Stimulated activated naive CD8-positive, alpha-beta T cell treated with anti-CD3 and anti-CD28 coated beads, Interleukin-15, Interleukin-2, amounts not matched to agents 100 ng/mL and 50 ng/mL, for 24 hours (primary cell): ENCODE data around the gene S1PR5.
"Not testable (repeated sequence)": the region's sequence is repeated elsewhere in the genome, so short reads cannot be mapped to it uniquely, and the experiment has no call there.

Experiments used
- H3K27ac Mint-ChIP-seq: one replicate; pipeline ENCODE4 v1.8.0; 2021; ENCODE audit warnings: mild to moderate bottlenecking, mixed read lengths
- H3K27me3 Mint-ChIP-seq: one replicate; pipeline ENCODE4 v1.8.0; 2021; ENCODE audit warnings: mixed read lengths
- H3K36me3 Mint-ChIP-seq: one replicate; pipeline ENCODE4 v1.8.0; 2021; ENCODE audit warnings: low read depth, mixed read lengths
- H3K4me1 Mint-ChIP-seq: one replicate; pipeline ENCODE4 v1.8.0; 2021; ENCODE audit warnings: low read depth, mixed read lengths
- H3K4me3 Mint-ChIP-seq: one replicate; pipeline ENCODE4 v1.8.0; 2021; ENCODE audit warnings: mild to moderate bottlenecking, mixed read lengths
- H3K9me3 Mint-ChIP-seq: one replicate; pipeline ENCODE4 v1.8.0; 2021; ENCODE audit warnings: mixed read lengths

S1PR5 gene

DNA sequence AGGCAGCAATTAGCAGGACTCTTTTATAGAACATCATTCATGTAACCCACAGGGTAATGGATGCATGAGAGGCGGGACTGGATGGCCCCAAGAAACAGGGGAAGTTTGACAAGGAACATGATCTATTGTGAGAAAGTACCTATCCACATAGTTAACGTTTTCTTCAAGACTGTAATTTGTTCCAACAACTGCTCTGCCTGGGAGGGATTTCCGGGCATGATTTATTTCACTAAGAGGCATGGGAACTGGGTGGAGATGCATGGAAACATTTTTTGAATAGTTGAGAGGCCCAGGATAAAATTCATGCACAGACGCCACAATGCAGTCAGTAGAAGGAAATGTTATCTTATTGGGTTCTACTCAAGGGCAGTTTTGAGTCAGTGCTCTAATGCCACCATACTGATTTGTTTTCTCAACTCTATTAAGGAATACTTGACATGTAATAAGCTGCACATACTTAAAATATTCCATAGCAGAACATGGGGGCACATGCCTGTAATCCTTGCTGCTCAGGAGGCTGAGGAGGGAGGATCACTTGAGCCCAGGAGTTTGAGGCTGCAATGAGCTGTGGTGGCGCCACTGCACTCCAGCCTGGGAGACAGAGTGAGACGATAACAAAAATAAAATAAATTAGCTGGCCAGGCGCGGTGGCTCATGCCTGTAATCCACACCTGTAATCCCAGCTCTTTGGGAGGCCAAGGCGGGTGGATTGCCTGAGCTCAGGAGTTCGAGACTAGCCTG lies 16.6 kb upstream of the S1PR5 start:
- no peaks in the 10 kb centered on the region for H3K36me3 Mint-ChIP-seq
- H3K4me3 Mint-ChIP-seq: no peak overlapping the region
- H3K27ac Mint-ChIP-seq: no peak overlapping the region
- peaks cover 9% of the 10 kb centered on the region for H3K27me3 Mint-ChIP-seq
- H3K4me1 Mint-ChIP-seq: no peaks in the 10 kb centered on the region
- no peaks in the 10 kb centered on the region for H3K9me3 Mint-ChIP-seq

DNA sequence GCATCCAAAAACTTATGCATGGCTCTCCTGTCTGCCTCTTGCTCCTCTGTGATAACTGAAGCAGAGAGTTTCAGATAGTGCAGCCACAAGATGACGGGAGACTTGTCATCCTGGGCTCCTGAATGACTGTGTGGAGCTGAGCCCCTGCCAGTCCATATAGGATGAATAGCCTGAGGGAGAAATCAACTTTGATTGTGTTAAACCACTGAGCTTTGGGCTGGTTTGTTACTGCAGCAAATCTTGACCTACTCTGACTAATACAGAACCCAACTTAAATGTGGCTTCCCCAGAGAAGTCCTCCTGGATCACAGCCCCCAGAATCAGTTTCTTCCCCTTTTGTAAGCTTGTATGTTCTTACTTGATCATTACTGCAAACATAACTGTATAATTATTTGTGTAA lies 15.2 kb upstream of the S1PR5 start:
- no peaks in the 10 kb centered on the region for H3K4me1 Mint-ChIP-seq
- no peak overlapping the region for H3K27ac Mint-ChIP-seq
- H3K9me3 Mint-ChIP-seq: no peaks in the 10 kb centered on the region
- no peak overlapping the region for H3K4me3 Mint-ChIP-seq
- no peaks in the 10 kb centered on the region for H3K36me3 Mint-ChIP-seq
- H3K27me3 Mint-ChIP-seq: peaks cover 3% of the 10 kb centered on the region

DNA sequence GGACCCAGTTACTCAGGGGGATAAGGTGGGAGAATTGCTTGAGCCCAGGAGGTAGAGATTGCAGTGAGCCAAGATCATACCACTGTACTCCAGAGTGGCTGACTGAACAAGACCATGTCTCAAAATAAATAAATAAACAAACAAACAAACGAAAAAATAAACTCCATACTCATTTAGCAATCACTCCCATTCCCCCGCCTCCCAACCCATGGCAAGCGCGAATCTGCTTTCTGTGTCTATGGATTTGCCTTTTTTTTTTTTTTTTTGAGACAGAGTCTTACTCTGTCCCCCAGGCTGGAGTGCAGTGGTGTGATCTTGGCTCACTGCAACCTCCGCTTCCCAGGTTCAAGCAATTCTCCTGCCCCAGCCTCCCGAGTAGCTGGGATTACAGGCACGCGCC lies 9.6 kb upstream of the S1PR5 start:
- H3K27ac Mint-ChIP-seq, H3K9me3 Mint-ChIP-seq, H3K36me3 Mint-ChIP-seq, H3K27me3 Mint-ChIP-seq, H3K4me1 Mint-ChIP-seq, H3K4me3 Mint-ChIP-seq: not testable (repeated sequence)

DNA sequence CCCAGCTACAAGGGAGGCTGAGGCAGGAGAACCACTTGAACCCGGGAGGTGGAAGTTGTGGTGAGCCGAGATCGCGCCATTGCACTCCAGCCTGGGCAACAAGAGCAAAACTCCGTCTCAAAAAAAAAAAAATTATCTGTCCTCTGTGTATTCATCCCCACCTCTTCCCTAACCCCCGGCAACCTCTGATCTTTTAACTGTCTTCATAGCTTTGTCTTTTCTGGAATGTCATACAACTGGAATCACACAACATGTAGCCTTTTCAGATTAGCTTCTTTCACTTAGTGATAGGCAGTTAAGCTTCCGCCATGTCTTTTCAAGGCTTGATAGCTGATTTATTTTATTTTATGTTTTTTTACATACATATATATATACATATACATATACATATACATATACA lies 8.4 kb upstream of the S1PR5 start:
- Mint-ChIP-seq H3K4me1 (no peaks in the 10 kb centered on the region), H3K9me3 (no peaks in the 10 kb centered on the region), H3K27me3 (no peaks in the 10 kb centered on the region), H3K4me3 (no peak overlapping the region), H3K36me3 (no peaks in the 10 kb centered on the region), H3K27ac (no peak overlapping the region)

DNA sequence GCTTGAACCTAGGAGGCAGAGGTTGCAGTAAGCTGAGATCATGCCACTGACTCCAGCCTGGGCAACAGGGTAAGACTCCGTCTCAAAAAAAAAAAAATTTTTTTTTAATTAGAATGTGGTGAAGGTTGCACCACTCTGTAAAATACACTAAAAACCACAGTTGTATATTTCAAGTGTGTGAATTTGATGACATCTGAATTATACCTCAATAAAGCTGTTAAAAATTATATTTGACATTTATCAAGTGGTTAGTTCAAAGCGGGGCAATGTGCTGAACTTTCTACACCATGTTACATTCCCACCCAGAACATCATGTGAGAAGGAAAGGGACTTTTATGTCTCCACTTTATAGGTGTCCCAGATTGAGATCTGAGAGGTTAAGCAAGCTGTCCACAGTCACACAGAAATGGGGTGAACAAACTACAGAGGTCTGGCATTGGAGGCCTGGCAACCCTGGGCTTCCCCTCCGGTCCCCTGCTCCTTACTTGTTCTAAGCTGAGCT lies 5.9 kb upstream of the S1PR5 start:
- Mint-ChIP-seq H3K4me3 (no peak overlapping the region), H3K36me3 (no peaks in the 10 kb centered on the region), H3K27ac (no peak overlapping the region)

DNA sequence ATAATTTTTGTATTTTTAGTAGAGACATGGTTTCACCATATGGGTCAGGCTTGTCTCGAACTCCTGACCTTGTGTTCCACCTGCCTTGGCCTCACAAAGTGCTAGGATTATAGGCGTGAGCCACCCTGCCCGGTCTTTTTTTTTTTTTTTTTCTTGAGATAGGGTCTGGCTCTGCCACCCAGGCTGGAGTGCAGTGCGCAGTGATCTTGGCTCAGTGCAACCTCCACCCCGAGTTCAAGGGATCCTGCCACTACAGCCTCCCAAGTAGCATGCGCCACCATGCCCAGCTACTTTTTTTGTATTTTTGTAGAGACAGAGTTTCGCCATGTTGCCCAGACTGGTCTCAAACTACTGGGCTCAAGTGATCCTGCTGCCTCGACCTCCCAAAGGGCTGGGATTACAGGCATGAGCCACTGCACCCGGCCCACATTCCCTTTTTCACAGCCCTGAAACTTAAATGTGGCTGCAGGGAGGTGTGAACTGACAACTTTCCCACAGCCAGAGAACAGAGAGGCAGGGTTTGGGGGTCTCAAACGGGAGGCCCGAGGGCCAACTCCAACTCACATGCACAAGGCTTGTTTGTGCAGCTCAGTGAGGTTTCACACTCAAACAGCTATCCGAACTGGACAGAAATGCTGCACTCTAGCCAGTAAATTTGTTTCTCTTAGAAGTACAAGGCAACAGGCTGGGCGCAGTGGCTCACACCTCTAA lies 4.4 kb upstream of the S1PR5 start:
- no peak overlapping the region for H3K4me3 Mint-ChIP-seq
- H3K27ac Mint-ChIP-seq: no peak overlapping the region
- H3K4me1 Mint-ChIP-seq: peaks cover 27% of the 10 kb centered on the region
- H3K27me3 Mint-ChIP-seq: peaks cover 26% of the 10 kb centered on the region
- no peaks in the 10 kb centered on the region for H3K9me3 Mint-ChIP-seq
- H3K36me3 Mint-ChIP-seq: no peaks in the 10 kb centered on the region

More for the DNA sequence above, 5.9 kb upstream of the S1PR5 start:
- H3K9me3 Mint-ChIP-seq: no peaks in the 10 kb centered on the region
- peaks cover 19% of the 10 kb centered on the region for H3K27me3 Mint-ChIP-seq
- H3K4me1 Mint-ChIP-seq: peaks cover 16% of the 10 kb centered on the region

DNA sequence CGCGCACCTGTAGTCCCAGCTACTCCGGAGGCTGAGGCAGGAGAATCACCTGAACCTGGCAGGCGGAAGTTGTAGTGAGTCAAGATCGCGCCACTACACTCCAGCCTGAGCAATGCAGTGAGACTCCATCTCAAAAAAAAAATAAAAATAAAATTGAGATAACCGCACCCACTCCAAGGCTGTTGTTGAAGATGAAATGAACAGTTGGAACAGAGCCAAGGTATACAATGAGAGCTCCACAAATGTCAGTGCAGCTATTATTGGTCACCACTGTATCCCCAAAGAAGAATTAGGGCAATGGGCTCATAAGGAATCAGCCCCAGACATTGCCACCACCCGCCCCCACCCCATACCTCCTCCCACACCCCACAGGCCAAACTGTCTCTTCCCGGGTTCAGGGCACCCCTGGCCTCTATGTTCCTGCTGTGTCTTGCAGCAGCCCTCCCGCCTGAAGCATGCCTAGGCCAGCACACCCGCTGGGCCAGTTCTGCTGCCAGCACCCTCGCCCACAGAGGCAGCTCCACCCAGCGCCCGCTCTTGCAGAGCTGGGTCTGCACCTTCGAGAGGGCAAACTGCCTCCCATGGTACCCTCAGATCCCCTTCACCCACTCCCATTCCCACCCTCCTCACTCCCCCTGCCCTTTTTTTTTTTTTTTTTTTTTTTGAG lies 3.5 kb upstream of the S1PR5 start:
- Mint-ChIP-seq H3K4me3 (no peak overlapping the region), H3K4me1 (peaks cover 28% of the 10 kb centered on the region), H3K36me3 (no peaks in the 10 kb centered on the region), H3K27me3 (peaks cover 34% of the 10 kb centered on the region), H3K27ac (no peak overlapping the region), H3K9me3 (no peaks in the 10 kb centered on the region)

DNA sequence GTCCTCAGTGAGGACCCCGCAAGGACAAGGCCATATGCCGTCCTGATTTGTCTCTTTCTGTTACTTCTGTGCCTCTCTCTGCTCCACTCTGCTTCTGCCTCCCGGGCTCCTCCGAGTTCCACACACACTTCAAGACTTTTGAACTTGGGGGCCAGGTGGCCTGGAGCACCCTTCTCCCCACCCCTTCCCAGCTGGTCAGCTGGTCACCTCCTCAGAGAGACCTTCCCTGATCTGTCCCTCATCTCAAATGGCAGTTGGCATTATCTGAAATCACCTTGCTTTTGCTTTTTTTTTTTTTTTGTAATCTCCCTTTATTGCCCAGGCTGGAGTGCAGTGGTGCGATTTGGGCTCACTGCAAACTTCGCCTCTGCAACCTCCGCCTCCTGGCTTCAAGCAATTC lies 2.2 kb upstream of the S1PR5 start:
- Mint-ChIP-seq H3K4me1 (peaks cover 28% of the 10 kb centered on the region), H3K36me3 (no peaks in the 10 kb centered on the region), H3K27ac (no peak overlapping the region), H3K9me3 (no peaks in the 10 kb centered on the region), H3K27me3 (peaks cover 46% of the 10 kb centered on the region), H3K4me3 (no peak overlapping the region)

DNA sequence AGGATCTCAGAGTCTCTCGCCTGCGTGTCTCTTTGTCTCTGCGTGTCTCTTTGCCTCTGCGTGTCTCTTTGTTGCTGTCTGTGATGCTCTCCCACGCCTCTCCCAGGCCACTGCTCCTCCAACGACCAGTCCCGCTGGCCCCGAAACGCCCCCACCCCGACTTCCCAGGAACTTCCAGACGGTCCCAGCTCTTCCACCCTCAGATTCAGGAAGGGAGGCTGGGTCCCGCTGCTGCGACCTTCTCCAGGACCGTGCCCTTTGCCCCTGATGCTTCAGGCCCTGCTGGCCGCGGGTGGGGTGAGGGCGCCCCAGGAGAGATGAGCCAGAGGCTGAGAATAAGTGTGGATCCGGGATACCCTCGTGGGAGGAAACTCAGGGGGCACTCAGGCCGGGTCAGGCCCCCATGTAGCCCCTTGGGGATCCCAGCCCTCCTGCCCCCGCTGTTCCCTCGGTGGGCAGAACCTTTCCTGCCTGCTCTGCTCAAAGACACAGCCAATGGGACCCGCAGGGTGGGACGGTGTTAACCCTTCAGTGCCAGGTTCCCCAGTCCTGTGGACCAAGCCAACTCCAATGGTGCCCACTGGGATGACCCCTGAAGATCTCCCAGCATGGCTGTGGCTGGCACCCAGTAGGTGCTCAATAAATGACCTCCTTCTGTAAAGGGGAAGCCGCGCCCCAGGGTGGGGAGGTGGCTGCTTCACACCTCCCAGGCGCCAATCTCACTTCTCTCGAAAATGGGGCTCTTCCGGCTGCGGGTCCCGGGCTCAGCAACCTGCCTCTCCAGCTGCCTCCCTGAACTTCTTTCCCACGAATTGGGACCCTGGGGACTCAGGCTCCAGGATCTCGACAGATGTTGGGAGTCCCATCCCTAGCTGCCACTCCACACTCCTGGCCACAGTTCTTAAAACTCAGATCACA lies 1.5 kb upstream of the S1PR5 start:
- H3K9me3 Mint-ChIP-seq: no peaks in the 10 kb centered on the region
- no peak overlapping the region for H3K27ac Mint-ChIP-seq
- H3K27me3 Mint-ChIP-seq: peaks cover 51% of the 10 kb centered on the region
- H3K4me3 Mint-ChIP-seq: peak overlapping the region; percentile 27
- H3K36me3 Mint-ChIP-seq: no peaks in the 10 kb centered on the region
- peaks cover 32% of the 10 kb centered on the region for H3K4me1 Mint-ChIP-seq

DNA sequence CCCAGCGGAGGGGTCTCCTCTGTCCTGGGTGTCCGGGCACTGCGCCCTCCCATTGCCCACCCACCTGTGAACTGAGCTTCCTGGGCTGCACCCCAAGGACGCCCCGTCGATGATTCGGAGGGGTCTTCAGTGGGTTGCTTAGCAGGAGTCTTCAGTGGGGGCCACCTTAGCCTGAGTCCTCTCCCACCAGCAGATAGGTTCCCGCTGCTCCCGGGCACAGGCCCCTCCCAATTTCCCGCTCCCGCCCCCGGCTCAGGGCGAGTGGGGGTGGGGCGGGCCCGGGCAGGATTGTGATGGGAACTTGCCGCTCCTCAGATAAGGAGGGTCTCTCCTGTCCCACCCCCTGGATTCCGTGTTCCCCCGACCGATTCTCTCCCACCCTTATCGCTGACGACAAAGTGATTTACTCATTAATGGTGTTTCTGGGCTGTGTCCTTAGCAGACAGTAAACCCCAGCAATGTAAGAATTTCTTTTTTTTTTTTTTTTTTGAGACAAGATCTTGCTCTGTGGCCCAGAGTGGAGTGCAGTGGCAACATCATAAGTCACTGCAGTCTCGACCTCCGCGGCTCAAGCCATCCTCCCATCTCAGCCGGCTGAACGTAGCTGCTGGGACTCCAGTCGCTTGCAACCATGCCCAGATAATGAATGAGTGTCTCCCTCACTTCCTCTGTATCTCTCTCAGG lies 655 bp upstream of the S1PR5 start:
- Mint-ChIP-seq H3K36me3 (no peaks in the 10 kb centered on the region), H3K27me3 (peaks cover 59% of the 10 kb centered on the region), H3K27ac (no peak overlapping the region), H3K4me1 (peaks cover 39% of the 10 kb centered on the region), H3K4me3 (peak overlapping the region; percentile 39), H3K9me3 (no peaks in the 10 kb centered on the region)

DNA sequence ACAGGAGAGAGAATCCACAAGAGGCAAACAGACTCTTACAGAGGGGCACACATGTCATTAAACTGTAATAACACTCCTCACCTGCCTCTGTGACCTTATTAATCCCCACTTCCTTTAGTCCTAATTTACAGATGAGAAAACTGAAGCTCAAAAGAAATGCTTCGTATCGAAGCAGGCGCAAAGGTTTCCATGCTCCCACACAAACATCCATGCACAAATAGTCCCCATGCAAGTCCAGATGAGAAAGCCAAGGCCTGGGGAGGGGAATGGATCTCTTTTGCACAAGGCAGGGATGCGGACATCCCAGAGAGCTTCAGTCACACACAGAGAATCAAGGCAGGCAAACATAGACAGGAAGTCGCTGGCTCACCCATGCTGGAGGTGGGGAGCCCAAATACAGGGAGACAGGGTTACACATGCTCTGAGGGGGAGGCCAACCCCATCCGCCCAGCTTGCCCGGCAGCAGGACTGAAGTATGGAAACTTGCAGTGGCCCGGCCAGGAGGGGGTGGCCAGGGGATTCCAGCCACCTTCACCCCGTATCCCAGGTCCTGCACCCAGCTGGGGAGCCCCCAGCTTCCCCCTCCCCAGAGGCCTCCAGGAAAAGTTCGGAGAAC lies 468 bp downstream of the S1PR5 start:
- Mint-ChIP-seq H3K36me3 (no peaks in the 10 kb centered on the region), H3K4me1 (peaks cover 39% of the 10 kb centered on the region), H3K27me3 (peaks cover 63% of the 10 kb centered on the region), H3K4me3 (peak overlapping the region; percentile 75), H3K27ac (no peak overlapping the region), H3K9me3 (no peaks in the 10 kb centered on the region)

DNA sequence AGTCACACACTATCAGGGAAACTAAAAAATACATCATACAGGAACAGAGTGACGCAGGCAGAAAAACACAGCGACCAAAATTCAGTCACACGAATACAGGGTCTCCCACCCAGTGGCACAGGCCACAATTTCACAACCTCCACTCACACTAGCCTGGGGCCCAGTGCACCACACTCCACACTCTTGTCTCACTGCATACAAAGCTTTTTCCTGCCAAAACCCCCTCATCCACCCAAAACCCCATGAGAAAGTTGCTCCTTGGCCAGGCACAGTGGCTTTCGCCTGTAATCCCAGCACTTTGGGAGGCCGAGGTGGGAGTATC lies 1.2 kb downstream of the S1PR5 start:
- Mint-ChIP-seq H3K4me1 (peaks cover 39% of the 10 kb centered on the region), H3K27me3 (peaks cover 63% of the 10 kb centered on the region), H3K4me3 (peak overlapping the region; percentile 75), H3K27ac (no peak overlapping the region), H3K9me3 (no peaks in the 10 kb centered on the region), H3K36me3 (no peaks in the 10 kb centered on the region)

DNA sequence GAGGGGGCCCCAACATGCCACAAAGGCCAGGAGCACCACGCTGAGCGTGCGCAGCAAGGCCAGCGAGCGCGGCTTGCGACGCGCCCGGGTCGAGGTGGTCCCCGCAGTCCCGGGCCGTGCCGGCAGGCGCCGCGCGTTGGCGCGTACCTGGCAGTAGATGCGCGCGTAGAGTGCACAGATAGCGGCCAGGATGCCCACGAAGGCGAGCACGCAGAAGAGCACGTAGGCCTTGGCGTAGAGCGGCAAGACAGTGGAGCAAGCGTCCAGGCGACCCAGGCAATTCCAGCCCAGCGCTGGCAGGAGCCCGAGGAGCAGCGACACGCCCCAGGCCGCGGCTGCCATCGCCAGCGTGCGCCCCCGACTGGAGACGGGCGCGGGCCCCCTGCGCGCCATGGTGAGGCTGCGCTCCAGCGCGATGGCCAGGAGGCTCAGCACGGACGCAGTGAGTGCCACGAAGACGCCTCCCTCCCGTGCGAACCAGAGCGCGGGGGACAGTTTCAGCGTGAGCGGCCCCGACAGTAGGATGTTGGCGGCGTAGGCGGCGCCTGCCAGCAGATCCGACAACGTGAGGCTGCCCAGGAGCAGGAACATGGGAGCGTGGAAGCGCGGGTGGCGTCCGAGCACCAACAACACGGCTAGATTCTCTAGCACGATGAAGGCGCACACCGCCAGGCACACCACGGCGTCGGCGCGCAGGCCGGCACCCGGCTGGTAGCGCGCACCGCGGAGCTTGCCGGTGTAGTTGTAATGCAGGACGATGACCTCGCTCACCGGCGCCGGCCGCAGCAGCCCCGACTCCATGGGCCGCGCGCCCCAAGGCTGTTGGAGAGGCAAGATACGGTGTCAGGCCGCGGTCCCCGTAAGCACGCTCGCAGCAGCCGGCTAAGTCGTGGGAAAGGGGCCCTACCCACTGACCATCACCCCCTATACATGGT lies 2.8 kb downstream of the S1PR5 start:
- no peaks in the 10 kb centered on the region for H3K36me3 Mint-ChIP-seq
- no peaks in the 10 kb centered on the region for H3K9me3 Mint-ChIP-seq
- peaks cover 39% of the 10 kb centered on the region for H3K4me1 Mint-ChIP-seq
- H3K27ac Mint-ChIP-seq: no peak overlapping the region
- peaks cover 57% of the 10 kb centered on the region for H3K27me3 Mint-ChIP-seq
- H3K4me3 Mint-ChIP-seq: peak overlapping the region; percentile 73
